Left ventricle myocardium inferior (tissue), 1 donor: Measurements from ENCODE around the gene CEP104. TPM values are rescaled to one million over a fixed set of nuclear protein-coding genes. Genes with fewer than 3 reads are reported as not detected.

Source experiments
- DNase-seq: peaks from one replicate; pipeline ENCODE4 v3.0.0-alpha.2; 2020
- H3K27ac ChIP-seq: fragments of 200-600 bp; replicated peaks from 2 replicates; pipeline ENCODE4 v1.8.0; 2021
- H3K27me3 ChIP-seq: fragments of 200-600 bp; 2 replicates; pipeline ENCODE4 v1.8.0; 2021; ENCODE audit warnings: low read depth
- H3K36me3 ChIP-seq: fragments of 200-600 bp; 2 replicates; pipeline ENCODE4 v1.8.0; 2021
- H3K4me1 ChIP-seq: fragments of 200-600 bp; 2 replicates; pipeline ENCODE4 v1.8.0; 2021
- H3K4me3 ChIP-seq: fragments of 200-600 bp; 2 replicates; pipeline ENCODE4 v1.8.0; 2021; ENCODE audit warnings: mild to moderate bottlenecking, moderate library complexity
- H3K9me3 ChIP-seq: fragments of 200-600 bp; replicated peaks from 2 replicates; pipeline ENCODE4 v1.8.0; 2021
- CTCF ChIP-seq: fragments of 200-600 bp; IDR thresholded peaks from 2 replicates; pipeline ENCODE4 v1.8.0; 2021; ENCODE audit warnings: antibody characterized with exemption, mild to moderate bottlenecking, borderline replicate concordance
- intact Hi-C: fragments of 100-400 bp; cut with micrococcal nuclease; formaldehyde crosslinking; loops from one replicate; pipeline ENCODE4 v1.11.0; 2022
- total RNA-seq: library from RNA; stranded (reverse); fragmentation: NEBNext Ultra II Directional; extraction: Animal tissue kit (Norgen Biotek cat#: 25700); gene quantifications from one replicate; pipeline ENCODE4 v1.2.1, GENCODE V29; 2021
- donor health status: DM: no; HTN: yes; CAD: no; lungs with severe emphysema.

The CEP104 gene
- total RNA-seq, 1 donor from 2014 or later = 32.2 TPM

GRCh38 chr1:3891329-3891865 is 34.4 kb upstream of the CEP104 start:
- Histone ChIP-seq H3K4me1 (peaks cover 8% of the 10 kb centered on the region), H3K9me3 (no peaks in the 10 kb centered on the region), H3K36me3 (peaks cover 55% of the 10 kb centered on the region), H3K27ac (no peak overlapping the region), H3K4me3 (no peak overlapping the region), H3K27me3 (no peaks in the 10 kb centered on the region)
- no peak for TF ChIP-seq CTCF
- DNase-seq = no peak
- intact Hi-C loops = no loop called here

GRCh38 chr1:3890389-3891328 is 33.6 kb upstream of the CEP104 start:
- Histone ChIP-seq H3K4me3 (no peak overlapping the region), H3K36me3 (peaks cover 62% of the 10 kb centered on the region), H3K27ac (no peak overlapping the region), H3K27me3 (no peaks in the 10 kb centered on the region), H3K4me1 (peaks cover 8% of the 10 kb centered on the region), H3K9me3 (no peaks in the 10 kb centered on the region)
- DNase-seq = no peak
- intact Hi-C loops = no loop called here
- TF ChIP-seq CTCF = no peak

GRCh38 chr1:3889936-3890335 is 32.9 kb upstream of the CEP104 start:
- no peaks in the 10 kb centered on the region for H3K9me3 ChIP-seq
- DNase-seq = no peak
- H3K4me3 ChIP-seq = no peak overlapping the region
- H3K4me1 ChIP-seq = peaks cover 8% of the 10 kb centered on the region
- H3K27ac ChIP-seq = no peak overlapping the region
- intact Hi-C loops = no loop called here
- peaks cover 66% of the 10 kb centered on the region for H3K36me3 ChIP-seq
- no peaks in the 10 kb centered on the region for H3K27me3 ChIP-seq
- TF ChIP-seq CTCF = no peak

- DNase-seq = no peak
- intact Hi-C loops = no loop called here
- peaks cover 82% of the 10 kb centered on the region for H3K36me3 ChIP-seq
Observed at GRCh38 chr1:3888301-3888700, 31.3 kb upstream of the CEP104 start.

GRCh38 chr1:3886691-3887090 is 29.7 kb upstream of the CEP104 start:
- no peak for DNase-seq
- Histone ChIP-seq H3K4me3 (no peak overlapping the region), H3K27ac (no peak overlapping the region), H3K27me3 (no peaks in the 10 kb centered on the region), H3K4me1 (no peaks in the 10 kb centered on the region), H3K9me3 (no peaks in the 10 kb centered on the region), H3K36me3 (peaks cover 85% of the 10 kb centered on the region)
- intact Hi-C loops = no loop called here
- no peak for TF ChIP-seq CTCF

More at GRCh38 chr1:3888301-3888700, 31.3 kb upstream of the CEP104 start:
- H3K27me3 ChIP-seq = no peaks in the 10 kb centered on the region
- H3K4me3 ChIP-seq = no peak overlapping the region
- no peaks in the 10 kb centered on the region for H3K9me3 ChIP-seq
- no peak overlapping the region for H3K27ac ChIP-seq
- no peak for TF ChIP-seq CTCF
- peaks cover 8% of the 10 kb centered on the region for H3K4me1 ChIP-seq
